ENCODE data around the gene GIT1. TPM values are rescaled to one million over a fixed set of nuclear protein-coding genes. Genes with fewer than 3 reads are reported as not detected.

The GIT1 gene
- total RNA-seq, 2 experiments from 2014 or later = 60.5 to 74.1 TPM

DNA sequence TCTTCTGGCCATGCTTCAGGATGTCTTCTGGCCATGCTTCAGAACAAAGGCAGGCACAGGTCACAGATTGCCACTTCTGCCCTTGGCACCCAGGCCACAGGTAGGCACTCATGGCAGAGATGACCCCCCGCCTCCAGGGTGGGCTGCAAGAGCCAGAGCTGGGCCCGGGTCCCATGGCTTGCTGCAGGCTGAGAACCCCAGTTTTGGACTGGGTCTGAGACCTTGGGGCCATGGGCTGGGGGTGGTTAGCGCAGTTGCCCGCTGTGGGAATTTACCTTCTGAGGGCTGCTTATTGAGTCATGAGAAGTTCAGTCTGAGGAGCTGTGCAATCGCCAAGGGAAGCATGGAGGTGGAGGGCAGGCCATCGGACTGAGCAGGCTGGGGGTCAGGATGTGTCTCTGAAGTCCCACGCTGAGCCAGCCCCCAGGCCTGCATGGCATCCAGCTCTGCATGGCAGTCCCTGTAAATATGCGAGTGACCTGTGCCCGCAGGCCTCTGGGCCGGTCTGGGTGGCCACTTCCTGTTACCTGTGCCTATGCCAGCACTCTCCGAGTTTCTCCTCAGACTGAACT, 5.2 kb upstream of the GIT1 start:
- ATAC-seq (no peak), DNase-seq (no peak)
- ChIA-PET POLR2A (no interaction called here), CTCF (interaction anchor here (1.3 to 5.0 kb wide), 3 partner anchors 19 to 27 kb away, joined by 5 to 79 read pairs (median 22); partner anchors contain the start of genes ABHD15 and TP53I13)
- peaks cover 33% of the 10 kb centered on the region for H3K4me1 Mint-ChIP-seq
- no peaks in the 10 kb centered on the region for H3K27me3 Mint-ChIP-seq
- no peaks in the 10 kb centered on the region for H3K9me3 Mint-ChIP-seq (ENCODE audit: low read depth)
- intact Hi-C loops (cut with DNase I, micrococcal nuclease) = no loop called here
- no peaks in the 10 kb centered on the region for H3K36me3 Mint-ChIP-seq (ENCODE audit: low read depth)
- H3K4me3 Mint-ChIP-seq = peak overlapping the region; percentile 74
- no peak overlapping the region for H3K27ac Mint-ChIP-seq

DNA sequence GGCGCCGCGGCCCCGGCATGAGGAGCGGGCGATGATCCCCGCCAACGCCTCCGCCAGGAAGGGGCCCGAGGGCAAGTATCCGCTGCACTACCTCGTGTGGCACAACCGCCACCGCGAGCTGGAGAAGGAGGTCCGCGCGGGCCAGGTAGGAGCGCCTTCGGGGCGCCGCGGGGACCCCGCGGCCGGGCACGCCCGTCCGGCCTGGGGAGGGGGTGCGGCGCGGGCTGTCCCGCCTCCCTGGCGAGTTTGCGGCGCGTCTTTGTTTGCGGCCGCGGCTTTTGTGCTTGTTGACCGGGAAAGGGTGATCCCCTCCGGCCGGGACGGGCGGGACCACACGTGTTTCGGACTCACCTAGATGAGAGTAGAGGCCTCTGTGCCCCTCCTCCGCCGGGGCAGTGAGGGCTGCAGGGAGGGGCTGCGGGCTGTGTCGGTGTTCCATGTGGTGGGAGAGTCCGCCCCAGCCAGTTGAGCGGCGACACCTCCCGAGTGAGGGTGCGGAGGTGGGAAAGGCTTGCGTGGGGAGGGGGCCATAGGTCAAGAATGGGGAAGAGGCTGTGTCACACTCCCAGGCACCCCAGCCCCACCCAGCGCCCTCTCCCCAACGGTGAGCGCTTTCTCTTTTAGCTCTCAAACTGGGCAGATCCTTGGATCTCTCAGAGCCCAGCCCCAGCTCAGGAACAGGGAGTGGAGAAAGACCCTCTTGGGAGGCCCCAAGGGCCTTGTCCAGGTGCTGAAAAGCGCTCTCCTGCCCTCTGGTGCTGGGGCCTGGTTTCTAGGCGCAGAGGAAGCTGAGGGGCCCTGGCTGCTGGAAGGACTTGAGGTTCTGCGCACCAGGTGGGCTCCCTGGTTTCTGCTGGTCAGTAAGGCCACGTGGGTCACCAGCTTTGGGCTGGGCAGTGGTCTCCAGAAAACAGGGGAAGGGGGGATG, 4.4 kb upstream of the GIT1 start:
- H3K36me3 Mint-ChIP-seq (ENCODE audit: low read depth) = no peaks in the 10 kb centered on the region
- ATAC-seq = no peak
- H3K4me3 Mint-ChIP-seq = peak overlapping the region; percentile 74
- H3K9me3 Mint-ChIP-seq (ENCODE audit: low read depth) = no peaks in the 10 kb centered on the region
- DNase-seq = peak; percentile 67
- H3K27me3 Mint-ChIP-seq = no peaks in the 10 kb centered on the region
- peaks cover 33% of the 10 kb centered on the region for H3K4me1 Mint-ChIP-seq
- POLR2A ChIA-PET = interaction anchor here (1.8 kb wide), 1 partner anchor 24 kb away, joined by 10 read pairs; no protein-coding TSS in a partner anchor
- CTCF ChIA-PET = interaction anchor here (0.9 to 5.0 kb wide), 8 partner anchors 13 to 336 kb away, joined by 3 to 79 read pairs (median 5); partner anchors contain the start of genes ABHD15, SSH2 and TP53I13
- intact Hi-C loops (cut with DNase I, micrococcal nuclease) = no loop called here
- no peak overlapping the region for H3K27ac Mint-ChIP-seq

DNA sequence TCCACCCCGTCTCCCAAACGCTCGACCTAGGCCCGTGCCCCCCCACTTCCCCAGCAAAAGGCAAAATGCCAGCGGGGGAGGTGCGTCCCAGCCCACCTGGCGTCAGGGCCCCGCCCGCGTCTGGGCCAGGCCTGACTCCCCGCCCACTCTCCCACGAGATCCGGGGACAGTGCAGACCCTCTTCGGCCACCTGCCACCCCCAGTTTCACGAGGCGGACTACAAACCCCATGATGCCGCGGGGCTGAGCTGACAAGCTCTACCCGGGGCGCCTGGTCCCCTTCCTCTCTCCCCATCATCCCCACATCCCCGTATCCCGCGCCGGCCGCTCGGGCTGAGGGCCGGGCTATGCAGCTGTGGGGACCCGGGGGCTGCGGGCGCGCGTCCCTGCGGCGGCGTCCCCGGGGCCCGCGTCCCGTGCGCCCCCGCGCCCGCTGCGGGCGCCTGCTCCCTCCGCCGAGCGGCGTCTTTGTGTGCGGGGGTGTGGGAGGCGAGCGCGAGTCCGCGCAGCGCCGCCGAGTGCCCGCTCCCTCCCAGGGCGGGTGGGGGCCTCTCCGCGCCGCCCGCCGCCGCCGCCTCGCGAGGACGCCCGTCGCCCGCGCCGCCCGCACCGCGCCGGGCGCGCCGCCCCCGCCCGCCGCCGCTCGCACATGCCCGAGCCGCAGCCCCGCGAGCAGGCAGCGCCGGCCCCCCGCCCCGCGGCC, 3.6 kb upstream of the GIT1 start, which contains the start of gene ANKRD13B:
TSS of gene ANKRD13B (plus strand) at position 283 of the 702 bp plus-strand sequence. CDS start 490 bp downstream, outside the sequence.
- ChIA-PET CTCF (interaction anchor here (0.6 to 5.0 kb wide), 12 partner anchors 12 to 643 kb away, joined by 3 to 79 read pairs (median 4); partner anchors contain the start of genes ABHD15, SSH2 and TP53I13), POLR2A (interaction anchor here (0.8 to 1.8 kb wide), 2 partner anchors 21 to 24 kb away, joined by 3 to 10 read pairs; no protein-coding TSS in a partner anchor)
- H3K4me3 Mint-ChIP-seq = peak within 1 kb of the TSS; percentile 83
- DNase-seq = peak; percentile 74
- peaks cover 3% of the 10 kb centered on the region for H3K36me3 Mint-ChIP-seq (ENCODE audit: low read depth)
- H3K9me3 Mint-ChIP-seq (ENCODE audit: low read depth) = no peaks in the 10 kb centered on the region
- H3K27me3 Mint-ChIP-seq = no peaks in the 10 kb centered on the region
- ATAC-seq = peak; percentile 10
- H3K4me1 Mint-ChIP-seq = peaks cover 36% of the 10 kb centered on the region
- H3K27ac Mint-ChIP-seq = peak within 1 kb of the TSS; percentile 63
- intact Hi-C loops (cut with DNase I, micrococcal nuclease) = no loop called here

DNA sequence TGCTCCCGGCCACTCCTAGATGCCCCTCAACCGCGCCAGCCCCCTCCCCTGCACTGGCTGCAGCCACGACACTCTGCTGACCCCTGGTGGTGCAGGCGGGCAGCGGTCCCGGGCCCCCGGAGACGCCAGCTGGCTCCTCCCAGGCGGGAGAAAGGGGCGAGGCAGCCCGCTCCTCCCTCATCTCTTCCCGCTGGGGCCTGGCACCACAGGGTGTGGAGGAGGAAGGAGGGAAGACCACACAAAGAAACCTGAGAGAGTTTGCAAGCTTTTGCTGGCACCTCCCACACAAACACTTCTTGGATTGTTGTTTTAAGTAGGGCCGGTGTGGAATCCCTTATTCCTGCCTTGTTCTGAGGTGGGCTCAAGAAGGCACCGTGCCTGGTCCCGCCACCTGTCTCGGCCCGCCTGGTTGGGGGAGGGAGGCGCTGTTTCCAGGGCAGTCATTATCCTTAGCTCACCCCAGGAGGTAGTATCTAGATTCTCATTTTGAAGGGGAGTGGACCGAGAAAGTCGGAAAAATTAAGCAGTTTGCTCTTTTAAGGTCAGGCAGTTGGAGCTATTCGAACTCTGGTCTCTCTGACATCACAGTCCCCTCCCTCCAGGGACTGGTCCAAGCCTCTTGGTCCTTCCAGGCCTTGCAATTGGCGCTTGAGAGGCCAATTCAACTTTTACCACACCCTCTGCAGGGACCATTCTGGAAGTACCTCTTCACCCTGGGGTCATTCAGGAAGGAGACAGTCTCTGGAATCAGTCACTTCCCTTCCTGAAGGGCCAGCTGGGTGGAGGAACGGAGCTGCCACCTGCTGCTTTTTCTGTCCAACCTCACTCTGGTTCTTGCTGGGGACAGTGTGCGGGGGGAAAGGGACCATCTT, 2.5 kb upstream of the GIT1 start:
- Mint-ChIP-seq H3K27ac (peak overlapping the region; percentile 79), H3K36me3 (ENCODE audit: low read depth) (peaks cover 5% of the 10 kb centered on the region)
- peak; percentile 91 for DNase-seq

DNA sequence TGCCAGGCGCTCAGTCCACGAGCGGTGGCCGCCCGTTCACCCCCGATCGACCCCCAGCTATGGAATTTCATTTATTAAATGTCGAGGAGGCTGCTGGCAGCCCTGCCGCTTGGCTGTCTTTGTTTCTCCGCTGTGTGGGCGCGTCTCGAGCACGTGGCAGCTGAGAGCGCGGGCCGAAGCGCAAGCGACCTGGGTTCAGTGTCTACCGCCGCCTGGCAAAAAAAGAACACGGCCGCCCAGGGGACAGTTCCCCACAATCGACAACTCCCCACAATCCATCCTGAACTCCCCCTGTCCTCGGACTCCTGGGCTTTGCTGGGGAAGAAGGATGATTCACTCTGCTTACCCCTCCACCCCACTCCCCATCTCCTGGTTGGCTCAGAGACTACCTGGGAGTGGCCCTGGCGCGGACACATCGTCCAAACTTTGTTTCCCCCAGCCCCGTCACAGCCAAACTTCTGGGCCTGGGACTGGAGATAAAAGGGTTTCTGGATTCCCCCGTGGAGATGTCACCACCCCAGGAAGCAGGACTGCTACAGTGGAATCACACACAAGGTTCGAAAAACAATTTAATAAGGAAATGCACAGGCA, 1.8 kb upstream of the GIT1 start:
- Mint-ChIP-seq H3K9me3 (ENCODE audit: low read depth) (no peaks in the 10 kb centered on the region), H3K27ac (peak overlapping the region; percentile 79), H3K4me3 (peak overlapping the region; percentile 83), H3K27me3 (no peaks in the 10 kb centered on the region), H3K4me1 (peaks cover 53% of the 10 kb centered on the region), H3K36me3 (ENCODE audit: low read depth) (peaks cover 5% of the 10 kb centered on the region)
- ChIA-PET CTCF (interaction anchor here (0.6 to 5.0 kb wide), 14 partner anchors 9 to 665 kb away, joined by 3 to 79 read pairs (median 5); partner anchors contain the start of gene TP53I13), POLR2A (interaction anchor here (0.6 to 1.0 kb wide), 3 partner anchors 15 to 188 kb away, joined by 3 read pairs; partner anchors contain the start of gene ABHD15)
- intact Hi-C loops (cut with DNase I, micrococcal nuclease) = loop anchor here (1.0 to 2.0 kb wide), 4 partner anchors 11 to 297 kb away; partner anchors contain the start of genes NUFIP2 (in 1 of the 2) and TAOK1 (in 1 of the 2)
- DNase-seq (peak; percentile 80), ATAC-seq (peak; percentile 10)

More for the DNA sequence above, 2.5 kb upstream of the GIT1 start:
- no peaks in the 10 kb centered on the region for H3K27me3 Mint-ChIP-seq
- ChIA-PET CTCF (interaction anchor here (0.6 to 5.0 kb wide), 19 partner anchors 9 to 665 kb away, joined by 3 to 79 read pairs (median 3); partner anchors contain the start of genes ABHD15, SSH2 and TP53I13), POLR2A (interaction anchor here (0.8 to 1.8 kb wide), 2 partner anchors 22 to 25 kb away, joined by 3 to 10 read pairs; no protein-coding TSS in a partner anchor)
- intact Hi-C loops (cut with DNase I, micrococcal nuclease) = loop anchor here (1.0 to 2.0 kb wide), 4 partner anchors 12 to 298 kb away; partner anchors contain the start of genes NUFIP2 (in 1 of the 2) and TAOK1 (in 1 of the 2)
- H3K4me3 Mint-ChIP-seq = peak overlapping the region; percentile 83
- peaks cover 46% of the 10 kb centered on the region for H3K4me1 Mint-ChIP-seq
- H3K9me3 Mint-ChIP-seq (ENCODE audit: low read depth) = no peaks in the 10 kb centered on the region
- ATAC-seq = peak; percentile 45

DNA sequence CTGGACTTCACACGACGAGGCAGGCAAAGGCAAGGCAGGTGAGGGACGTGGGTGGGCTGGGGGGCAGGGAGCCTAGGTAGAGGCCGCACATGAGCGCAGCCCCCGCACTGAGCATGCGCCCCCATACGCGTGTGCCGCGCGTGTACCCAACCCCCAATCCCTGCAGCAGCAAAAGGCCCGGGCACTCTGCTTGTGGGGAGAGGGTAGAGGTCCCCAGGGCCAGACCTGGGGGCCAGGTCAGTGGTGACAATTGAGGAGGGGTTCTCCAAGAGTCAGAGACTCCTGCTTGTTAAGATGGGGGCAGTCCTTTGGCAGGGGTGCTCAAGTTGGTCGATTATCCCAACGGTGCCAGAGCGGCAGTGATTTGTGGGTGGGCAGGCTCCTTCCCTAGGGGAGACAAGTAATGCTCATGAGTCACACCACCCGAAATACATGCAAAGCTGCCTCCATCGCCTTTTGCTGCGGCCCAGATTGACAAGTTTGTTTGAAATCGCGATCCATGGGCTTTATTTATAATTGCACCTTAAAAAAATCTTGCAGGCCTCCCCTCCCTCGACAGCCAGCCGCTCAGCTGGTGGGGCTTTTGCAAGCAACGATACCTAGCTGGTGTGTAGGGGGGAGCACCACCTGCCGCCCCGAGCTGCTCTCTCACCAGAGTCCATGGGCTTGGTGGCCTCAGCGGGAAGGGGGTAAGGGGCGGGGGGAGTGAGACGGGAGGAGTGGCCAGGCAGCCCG, 1.1 kb upstream of the GIT1 start:
- CTCF ChIA-PET = interaction anchor here (0.6 to 5.0 kb wide), 9 partner anchors 10 to 153 kb away, joined by 3 to 79 read pairs (median 6); partner anchors contain the start of gene TP53I13
- Mint-ChIP-seq H3K27ac (peak overlapping the region; percentile 88), H3K36me3 (ENCODE audit: low read depth) (peaks cover 5% of the 10 kb centered on the region), H3K9me3 (ENCODE audit: low read depth) (no peaks in the 10 kb centered on the region), H3K4me3 (peak overlapping the region; percentile 83), H3K27me3 (no peaks in the 10 kb centered on the region), H3K4me1 (peaks cover 58% of the 10 kb centered on the region)
- ATAC-seq (no peak), DNase-seq (no peak)
- POLR2A ChIA-PET = interaction anchor here (0.6 to 1.0 kb wide), 4 partner anchors 14 to 1255 kb away, joined by 3 read pairs; partner anchors contain the start of genes ABHD15, IFT20 and TNFAIP1
- intact Hi-C loops (cut with DNase I, micrococcal nuclease) = loop anchor here (1.0 to 2.0 kb wide), 4 partner anchors 10 to 296 kb away; partner anchors contain the start of genes NUFIP2 (in 1 of the 2) and TAOK1 (in 1 of the 2)

DNA sequence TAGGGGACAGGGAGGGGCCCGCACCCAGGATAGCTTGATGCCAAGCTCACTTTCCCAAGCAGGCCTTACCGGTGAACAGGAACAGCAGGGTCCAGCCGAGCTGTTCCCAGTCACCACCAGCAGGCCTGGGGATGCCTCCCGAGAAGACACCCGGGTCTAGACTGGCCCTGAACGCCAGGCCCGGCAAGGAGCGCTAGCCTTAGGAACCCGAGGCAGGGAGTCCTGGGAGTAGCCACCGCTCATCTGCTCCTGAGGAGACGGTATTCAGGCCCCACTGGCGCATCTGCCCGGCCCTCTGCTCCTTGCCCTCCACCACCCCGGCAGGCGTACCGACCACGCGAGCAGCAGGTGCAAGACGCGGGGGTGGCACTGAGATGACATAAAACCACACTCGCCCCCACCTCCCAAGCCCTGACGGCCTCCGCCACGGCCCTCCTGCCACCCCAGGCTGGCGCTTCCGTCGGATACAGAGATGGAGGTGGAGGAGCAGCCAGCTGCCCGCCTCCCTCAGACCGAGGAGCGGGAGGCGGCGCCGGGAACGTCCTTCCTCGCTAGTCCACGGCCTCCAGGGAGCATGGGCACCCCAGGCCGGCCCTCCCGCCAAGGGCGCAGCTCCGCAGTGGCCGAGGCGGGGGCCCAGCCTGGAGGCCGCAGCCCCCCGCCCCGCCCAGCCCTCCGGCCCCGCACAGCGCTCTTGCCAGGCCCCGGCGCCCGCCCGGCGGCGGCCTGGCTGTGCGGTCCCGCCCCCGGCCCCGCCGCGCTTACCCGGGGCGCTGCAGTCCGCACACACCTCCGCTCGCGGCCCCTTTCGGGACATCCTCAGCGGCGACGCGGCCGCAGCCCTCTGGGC, 661 bp downstream of the GIT1 start:
- peak overlapping the region; percentile 92 for H3K27ac Mint-ChIP-seq
- DNase-seq = peak; percentile 73
- CTCF ChIA-PET = interaction anchor here (0.8 to 1.9 kb wide), 9 partner anchors 9 to 190 kb away, joined by 3 to 18 read pairs (median 4); partner anchors contain the start of gene TP53I13
- peaks cover 69% of the 10 kb centered on the region for H3K4me1 Mint-ChIP-seq
- intact Hi-C loops (cut with DNase I, micrococcal nuclease) = loop anchor here (1.0 to 2.0 kb wide), 5 partner anchors 20 to 342 kb away; partner anchors contain the start of genes TP53I13 (in 2 of the 2) and SSH2 (in 1 of the 2)
- H3K36me3 Mint-ChIP-seq (ENCODE audit: low read depth) = peaks cover 7% of the 10 kb centered on the region
- no peaks in the 10 kb centered on the region for H3K27me3 Mint-ChIP-seq
- POLR2A ChIA-PET = interaction anchor here (0.6 kb wide), 1 partner anchor 29 kb away, joined by 3 read pairs; no protein-coding TSS in a partner anchor
- H3K9me3 Mint-ChIP-seq (ENCODE audit: low read depth) = no peaks in the 10 kb centered on the region
- ATAC-seq = no peak
- peak overlapping the region; percentile 94 for H3K4me3 Mint-ChIP-seq

DNA sequence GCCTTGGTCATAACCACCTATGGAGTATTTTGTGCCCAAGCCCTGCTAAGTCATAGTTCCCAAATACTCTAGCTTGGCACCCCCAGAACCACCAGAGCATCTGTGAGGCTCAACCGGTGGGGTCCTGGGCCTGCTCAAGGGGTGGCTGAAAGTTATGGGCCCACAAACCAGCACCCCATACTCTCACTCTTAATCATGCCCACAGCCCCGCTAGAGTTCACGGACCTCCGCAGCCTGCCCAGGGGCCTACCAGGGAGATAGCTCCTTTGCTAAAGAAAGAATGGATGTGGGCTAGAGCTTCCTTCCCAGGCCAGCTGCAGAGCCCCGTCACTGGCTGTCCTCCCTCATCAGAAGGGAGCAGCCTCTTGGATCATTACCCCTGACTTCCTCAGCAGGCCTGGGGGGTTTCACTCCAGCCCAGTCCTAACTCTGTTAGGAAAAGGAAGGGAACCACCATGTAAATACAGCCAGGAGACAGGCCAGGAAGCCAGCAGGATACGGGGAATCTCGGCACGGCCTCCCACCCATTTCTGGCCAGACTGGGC, 1.4 kb downstream of the GIT1 start:
- H3K36me3 Mint-ChIP-seq (ENCODE audit: low read depth) = peaks cover 14% of the 10 kb centered on the region
- DNase-seq (no peak), ATAC-seq (no peak)
- peak overlapping the region; percentile 92 for H3K27ac Mint-ChIP-seq
- no peaks in the 10 kb centered on the region for H3K9me3 Mint-ChIP-seq (ENCODE audit: low read depth)
- CTCF ChIA-PET = interaction anchor here (0.7 to 1.9 kb wide), 12 partner anchors 8 to 536 kb away, joined by 3 to 18 read pairs (median 4); partner anchors contain the start of gene TP53I13
- H3K4me1 Mint-ChIP-seq = peaks cover 69% of the 10 kb centered on the region
- intact Hi-C loops (cut with DNase I, micrococcal nuclease) = loop anchor here in 1 of 2 experiments (2.0 kb wide), 1 partner anchor 19 kb away; the partner anchor contains the start of gene TP53I13
- H3K4me3 Mint-ChIP-seq = peak overlapping the region; percentile 94
- POLR2A ChIA-PET = interaction anchor here (0.6 kb wide), 1 partner anchor 29 kb away, joined by 3 read pairs; no protein-coding TSS in a partner anchor
- no peaks in the 10 kb centered on the region for H3K27me3 Mint-ChIP-seq
